ENCODE data around the gene MAPK10.
"Not testable (repeated sequence)": the region's sequence is repeated elsewhere in the genome, so short reads cannot be mapped to it uniquely, and the experiment has no call there.

The MAPK10 gene

GRCh38 chr4:86174506-86174905 is 185.3 kb downstream of the MAPK10 start:
- no peak for DNase-seq

DNA sequence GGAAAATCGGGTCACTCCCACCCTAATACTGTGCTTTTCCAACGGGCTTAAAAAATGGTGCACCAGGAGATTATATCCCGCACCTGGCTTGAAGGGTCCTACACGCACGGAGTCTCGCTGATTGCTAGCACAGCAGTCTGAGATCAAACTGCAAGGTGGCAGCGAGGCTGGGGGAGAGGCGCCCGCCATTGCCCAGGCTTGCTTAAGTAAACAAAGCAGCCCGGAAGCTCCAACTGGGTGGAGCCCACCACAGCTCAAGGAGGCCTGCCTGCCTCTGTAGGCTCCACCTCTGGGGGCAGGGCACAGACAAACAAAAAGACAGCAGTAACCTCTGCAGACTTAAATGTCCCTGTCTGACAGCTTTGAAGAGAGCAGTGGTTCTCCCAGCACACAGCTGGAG is 191.5 kb downstream of the MAPK10 start:
- DNase-seq = not testable (repeated sequence)

GRCh38 chr4:86160426-86160825 is 199.4 kb downstream of the MAPK10 start:
- no peak for DNase-seq

DNA sequence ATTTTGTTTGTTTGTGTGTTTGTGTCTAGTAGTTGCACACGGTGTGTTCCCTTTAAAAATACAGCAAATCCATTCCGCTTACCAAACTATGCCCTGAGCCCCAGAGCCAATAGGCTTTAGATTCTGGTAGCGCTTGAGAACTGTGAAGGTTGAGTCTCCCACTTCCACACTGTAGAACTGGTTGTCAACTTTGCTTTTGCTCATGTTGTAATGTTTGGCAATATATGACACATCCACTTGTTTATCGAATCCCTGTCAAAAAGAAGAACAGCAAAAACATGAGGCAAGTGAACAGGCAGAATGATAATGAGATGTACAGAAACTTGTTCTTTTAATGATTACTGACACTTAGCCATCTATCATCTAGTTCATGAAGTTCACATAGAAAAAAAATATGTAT is 200.6 kb downstream of the MAPK10 start:
- no peak for DNase-seq

DNA sequence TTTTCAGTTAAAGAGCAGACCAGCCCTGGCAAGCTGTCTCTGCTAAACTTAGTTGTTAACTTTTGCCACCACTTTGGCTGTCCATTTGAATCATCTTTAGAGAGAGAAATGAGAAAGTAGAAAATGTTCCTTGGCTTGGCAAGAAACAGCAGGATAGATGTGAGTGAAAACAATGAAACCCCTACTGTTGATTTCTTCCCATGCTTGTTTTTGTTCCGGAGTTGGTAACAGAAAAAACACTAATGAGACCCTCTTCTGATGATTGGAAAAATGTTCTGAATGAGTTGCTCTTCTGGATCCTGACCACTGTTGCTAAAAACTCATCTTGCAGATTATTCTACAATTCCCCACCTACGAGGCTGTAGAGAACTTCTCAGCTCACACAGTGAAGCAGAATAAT is 203.3 kb downstream of the MAPK10 start:
- no peak for DNase-seq

GRCh38 chr4:86155766-86156165 is 204.1 kb downstream of the MAPK10 start:
- no peak for DNase-seq

GRCh38 chr4:86152454-86152853 is 207.4 kb downstream of the MAPK10 start:
- no peak for DNase-seq

GRCh38 chr4:86151196-86151595 is 208.7 kb downstream of the MAPK10 start:
- no peak for DNase-seq

DNA sequence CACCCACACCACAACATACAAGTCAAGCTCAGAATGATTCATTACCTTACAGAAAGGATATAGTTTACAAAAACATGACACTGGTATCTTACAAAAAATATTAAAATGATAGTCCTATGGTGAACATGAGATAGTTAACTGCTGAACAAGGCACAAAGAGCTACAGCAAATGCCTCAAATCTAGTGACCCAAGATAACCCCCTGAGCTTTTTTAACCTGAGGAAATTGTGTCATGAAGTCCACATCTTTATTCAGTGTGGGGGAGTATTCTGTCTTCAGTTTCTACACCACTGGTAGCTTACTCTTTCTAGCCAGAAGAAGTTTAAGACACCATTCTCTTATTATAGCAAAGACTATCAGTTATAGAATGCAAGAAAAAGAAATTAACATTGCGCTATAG is 218.7 kb downstream of the MAPK10 start:
- DNase-seq = no peak

DNA sequence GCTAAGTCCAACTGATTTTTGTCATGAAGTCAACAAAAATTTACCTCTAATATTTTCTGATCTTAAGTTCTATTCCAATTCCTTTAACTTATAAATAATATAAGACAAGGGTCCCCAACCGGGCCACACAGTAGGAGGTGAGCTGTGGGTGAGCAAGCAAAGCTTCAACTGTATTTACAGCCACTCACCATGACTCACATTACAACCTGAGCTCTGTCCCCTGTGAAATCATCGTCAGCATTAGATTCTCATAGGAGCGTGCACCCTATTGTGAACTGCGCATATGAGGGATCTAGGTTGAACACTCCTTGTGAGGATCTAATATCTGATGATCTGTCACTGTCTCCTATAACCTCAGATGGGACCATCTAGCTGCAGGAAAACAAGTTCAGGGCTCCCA is 227.4 kb downstream of the MAPK10 start:
- DNase-seq = no peak

GRCh38 chr4:86131456-86131855 is 228.4 kb downstream of the MAPK10 start:
- no peak for DNase-seq

DNA sequence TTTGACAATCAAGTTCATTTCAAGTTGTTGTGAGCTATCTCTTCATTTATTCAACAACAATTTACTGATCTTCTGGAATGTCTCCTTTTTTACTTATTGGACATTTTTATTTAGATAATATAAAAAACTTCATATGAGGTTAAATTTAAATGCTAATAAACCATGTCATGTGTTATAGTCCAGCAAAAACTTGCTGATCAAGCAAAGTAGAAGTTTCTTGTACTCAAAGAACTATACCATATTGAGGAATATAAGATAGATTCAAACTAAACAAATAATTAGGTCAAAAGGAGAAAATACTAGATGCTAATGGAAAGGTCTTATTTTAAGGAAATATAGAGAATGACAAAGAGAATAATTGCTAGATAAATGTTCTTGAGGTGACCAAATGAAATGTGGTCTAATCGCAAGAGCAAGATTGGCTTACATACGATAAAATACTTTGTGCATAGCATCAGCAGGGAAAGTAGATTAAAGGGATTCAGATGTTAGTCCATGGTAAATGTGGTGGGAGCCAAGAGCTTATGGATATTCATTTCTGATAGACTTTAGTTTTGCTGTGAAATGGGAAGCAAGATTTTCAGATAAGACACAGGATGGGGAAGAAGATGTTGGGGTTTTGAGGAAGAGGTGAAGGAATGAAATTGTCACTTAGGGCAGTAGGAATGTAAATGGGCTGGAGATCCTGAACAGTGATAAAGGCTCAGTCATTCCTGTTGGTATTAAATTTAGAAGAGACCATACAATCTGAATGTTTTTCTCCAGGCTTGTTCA is 229.5 kb downstream of the MAPK10 start:
- no peak for DNase-seq

- no peak for DNase-seq
Observed at GRCh38 chr4:86129546-86129945, 230.3 kb downstream of the MAPK10 start.

DNA sequence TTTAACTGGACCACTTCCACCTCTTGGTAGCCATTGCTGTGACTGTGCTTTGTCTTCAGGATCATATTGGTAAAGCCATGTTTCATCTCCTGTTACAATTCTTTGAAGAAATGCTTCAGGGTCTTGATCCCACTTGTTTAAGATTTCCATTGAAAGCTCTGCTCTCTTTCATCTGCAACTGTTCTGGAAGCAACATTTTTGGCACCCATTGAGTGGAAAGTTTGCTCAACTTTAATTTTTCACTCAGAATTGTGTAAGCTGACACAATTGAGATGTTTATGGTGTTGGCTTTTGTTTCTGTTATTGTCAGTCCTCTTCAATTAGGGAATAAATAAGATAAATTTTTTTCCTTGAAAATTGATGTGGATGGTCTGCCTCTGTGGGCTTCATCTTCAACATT is 237.4 kb downstream of the MAPK10 start:
- DNase-seq = no peak

GRCh38 chr4:86118711-86119110 is 241.1 kb downstream of the MAPK10 start:
- no peak for DNase-seq

- no peak for DNase-seq
Observed at GRCh38 chr4:86117705-86118302, 242.0 kb downstream of the MAPK10 start.

GRCh38 chr4:86114563-86114962 is 245.3 kb downstream of the MAPK10 start:
- no peak for DNase-seq

GRCh38 chr4:86108834-86109233 is 251.0 kb downstream of the MAPK10 start:
- DNase-seq = no peak

- DNase-seq = no peak
Observed at GRCh38 chr4:86108137-86108536, 251.7 kb downstream of the MAPK10 start.

GRCh38 chr4:86107112-86107511 is 252.7 kb downstream of the MAPK10 start:
- DNase-seq = no peak

GRCh38 chr4:86106475-86106874 is 253.4 kb downstream of the MAPK10 start:
- DNase-seq = no peak

DNA sequence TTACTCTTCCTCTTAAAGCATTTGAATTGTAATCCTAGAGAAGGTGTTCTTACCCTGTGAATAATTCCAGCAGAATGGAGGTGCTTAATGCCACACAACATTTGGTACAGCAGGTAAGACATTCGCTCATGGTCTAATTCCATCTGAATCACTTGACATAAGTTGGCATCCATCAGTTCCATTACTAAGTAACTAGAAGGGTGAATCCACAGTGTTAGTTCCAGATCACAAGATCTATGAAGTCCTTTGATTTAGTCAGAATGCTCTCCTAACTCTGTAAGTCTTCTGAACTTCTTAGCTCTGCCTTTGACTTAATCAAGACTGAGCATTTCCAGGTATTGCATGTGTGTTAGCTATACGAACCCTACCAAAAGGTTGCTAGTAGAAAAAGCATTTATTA is 258.0 kb downstream of the MAPK10 start:
- DNase-seq = no peak

DNA sequence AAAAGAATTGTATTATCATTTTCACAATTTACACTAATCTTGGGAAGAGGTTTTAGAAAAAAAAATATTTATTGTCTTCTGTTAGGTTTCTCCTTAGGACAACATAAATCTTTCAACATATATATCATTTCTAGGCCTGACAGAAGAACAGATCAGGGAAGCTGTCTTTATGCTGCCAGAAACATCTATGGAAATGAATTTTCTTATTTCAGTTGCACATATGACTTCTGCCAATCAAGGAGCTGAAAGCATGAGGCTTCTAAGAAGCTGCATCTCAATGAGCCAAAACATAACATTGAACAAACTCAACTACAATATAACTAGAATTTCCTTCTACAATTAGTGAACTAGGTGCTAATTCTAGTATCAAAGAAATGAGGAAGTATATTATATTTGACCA is 258.4 kb downstream of the MAPK10 start:
- no peak for DNase-seq

DNA sequence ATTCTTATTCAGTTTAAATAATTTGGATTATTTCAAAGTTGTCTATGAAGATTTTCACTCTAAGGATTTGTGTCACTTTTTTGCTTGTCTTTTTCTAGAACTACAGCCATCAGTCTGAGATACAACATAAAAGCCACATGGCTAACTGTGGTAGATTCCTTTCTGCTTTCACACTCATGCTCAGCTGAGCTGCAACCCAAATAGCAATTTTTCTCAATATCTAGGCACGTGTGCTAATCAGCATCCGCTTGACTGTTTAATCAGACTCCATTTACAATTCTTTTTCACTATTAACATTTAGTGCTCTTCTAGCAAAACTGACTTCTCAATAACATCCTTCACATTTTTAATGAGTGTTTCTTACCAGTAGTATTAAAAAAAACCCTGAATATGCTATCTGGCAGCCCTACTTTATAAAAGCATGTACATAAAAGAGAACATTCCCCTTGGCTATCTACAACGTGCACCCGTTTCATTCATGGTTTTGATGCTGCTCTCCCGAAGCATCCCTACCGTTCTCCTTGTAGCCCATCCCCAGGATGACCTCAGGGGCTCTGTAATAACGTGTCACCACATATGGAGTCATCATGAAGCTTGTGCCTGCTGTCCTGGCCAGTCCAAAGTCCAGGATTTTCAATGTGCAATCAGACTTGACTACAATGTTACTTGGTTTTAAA is 259.2 kb downstream of the MAPK10 start:
- no peak for DNase-seq

All from COR-L47 (cell line).